GM19043 (cell line): Measurements from ENCODE around the gene TNFRSF14.

Experiments
- ATAC-seq: cut with Tn5 transposase; IDR thresholded peaks from one replicate; pipeline ENCODE4 v1.9.1; 2021; ENCODE audit warnings: low read depth; ENCODE audit not compliant: unreplicated experiment

Gene TNFRSF14

DNA sequence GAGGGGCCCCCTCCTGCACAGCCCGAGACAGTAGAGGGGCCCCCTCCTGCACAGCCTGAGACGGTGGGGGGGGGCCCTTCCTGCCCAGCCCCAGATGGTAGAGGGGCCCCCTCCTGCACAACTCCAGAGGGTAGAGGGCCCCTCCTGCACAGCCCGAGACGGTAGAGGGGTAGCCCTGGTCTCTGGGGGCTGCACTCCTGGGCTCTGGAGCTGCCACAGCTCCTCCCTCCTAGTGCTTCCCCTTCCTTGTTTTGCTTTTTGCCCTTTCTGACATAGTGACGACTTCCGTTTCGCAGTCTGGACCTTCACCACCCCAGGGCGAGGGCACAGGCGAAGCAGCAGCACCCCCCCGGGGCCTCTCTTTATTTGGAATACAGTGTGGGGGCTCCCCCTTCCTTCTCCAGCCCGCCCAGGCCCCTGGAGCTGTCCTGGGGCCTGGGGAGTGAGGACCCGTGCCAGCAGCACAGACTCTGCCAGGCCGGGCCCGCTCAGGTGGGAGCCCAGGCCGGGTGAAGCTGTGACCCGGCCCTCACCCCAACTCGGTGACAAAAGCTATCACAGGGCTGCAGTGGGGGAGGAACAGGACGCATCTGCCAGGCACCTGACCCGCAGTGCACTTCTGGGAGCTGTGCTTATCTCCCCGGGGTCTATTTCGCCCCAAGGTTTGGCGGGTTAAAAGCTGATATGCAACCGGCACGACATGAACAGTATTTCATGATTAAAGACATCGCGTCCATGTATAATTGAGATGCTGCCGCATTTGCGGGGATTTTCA, 29.3 kb downstream of the TNFRSF14 start:
- ATAC-seq: peak; percentile 30

DNA sequence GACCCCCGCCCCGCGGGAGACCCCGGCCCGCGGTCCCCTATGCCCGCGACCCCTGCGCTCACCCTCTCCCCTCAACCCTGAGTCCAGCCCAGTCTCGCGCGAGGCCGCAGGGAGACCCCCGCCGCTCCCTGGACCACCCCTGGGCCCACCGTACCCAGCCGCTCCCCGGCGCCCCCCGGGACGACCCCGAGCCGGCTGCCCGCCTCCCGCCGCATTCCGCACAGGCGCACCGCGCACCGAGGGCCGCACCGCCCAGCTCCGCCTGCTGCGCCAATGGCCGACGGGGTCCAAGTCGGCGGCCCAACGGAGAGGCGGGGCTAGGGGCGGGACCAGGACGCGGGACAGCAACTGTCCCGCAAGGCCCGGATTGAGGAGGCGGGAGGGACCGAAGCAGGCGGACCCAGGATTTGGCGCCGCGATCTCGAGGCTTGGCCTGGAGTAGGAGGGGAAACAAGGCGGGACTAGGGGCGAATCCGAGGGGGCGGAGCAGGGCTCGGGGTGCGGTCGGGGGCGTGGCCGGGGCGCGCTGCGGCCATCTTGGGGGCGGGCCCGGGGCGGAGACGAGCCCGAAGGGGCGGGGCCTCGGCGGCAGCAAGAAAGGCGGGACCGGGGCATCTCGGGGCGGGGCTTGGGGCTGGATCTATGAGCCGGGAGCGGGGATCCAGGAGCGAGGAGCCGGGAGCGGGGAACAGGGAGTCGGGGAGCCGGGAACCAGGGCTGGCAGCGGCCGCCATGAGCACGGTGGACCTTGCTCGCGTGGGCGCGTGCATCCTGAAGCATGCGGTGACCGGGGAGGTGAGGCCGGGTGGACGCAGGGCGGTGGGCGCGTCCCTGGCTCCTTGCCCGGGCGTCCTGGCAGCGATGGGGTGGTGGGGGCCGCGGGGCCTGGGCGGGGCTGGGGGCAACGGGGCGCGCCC, 30.2 kb downstream of the TNFRSF14 start, which contains the start of gene PRXL2B:
Gene PRXL2B, plus strand, starts transcription at position 624 of the 917 bp plus-strand sequence. Its CDS starts 109 bp downstream, at position 733.
- peak; percentile 60 for ATAC-seq

DNA sequence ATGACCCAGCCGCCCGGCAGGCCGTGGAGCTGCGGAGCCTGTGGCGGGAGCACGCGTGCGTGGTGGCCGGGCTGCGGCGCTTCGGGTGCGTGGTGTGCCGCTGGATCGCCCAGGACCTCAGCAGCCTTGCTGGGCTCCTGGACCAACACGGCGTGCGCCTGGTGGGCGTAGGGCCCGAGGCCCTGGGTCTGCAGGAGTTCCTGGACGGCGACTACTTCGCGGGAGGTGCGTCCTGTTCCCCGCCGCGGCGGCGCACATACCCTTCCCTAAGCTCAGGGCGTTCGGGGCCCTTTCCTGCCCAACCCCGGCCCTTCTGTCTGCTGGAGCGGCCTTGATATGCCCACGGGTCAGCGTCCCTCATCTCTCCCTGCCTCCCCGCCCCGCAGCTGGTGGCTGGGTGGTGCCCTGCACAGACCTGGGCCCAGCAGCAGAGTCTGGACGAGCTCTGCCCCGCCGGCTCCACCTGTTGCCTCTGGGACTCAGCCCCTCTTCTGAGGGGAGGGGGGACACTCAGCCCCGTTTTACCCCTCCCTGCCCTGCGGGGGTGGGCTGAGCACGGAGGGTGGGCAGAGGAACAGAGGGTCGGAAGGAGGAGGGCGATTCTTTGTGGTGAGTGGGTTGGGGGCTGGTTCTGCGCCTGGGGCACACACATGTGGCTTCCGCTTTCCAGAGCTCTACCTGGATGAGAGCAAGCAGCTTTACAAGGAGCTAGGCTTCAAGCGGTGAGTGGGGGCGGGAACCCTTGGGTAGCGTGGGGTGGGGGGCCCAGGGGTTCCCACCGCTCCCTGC, 31.1 kb downstream of the TNFRSF14 start:
- no peak for ATAC-seq

DNA sequence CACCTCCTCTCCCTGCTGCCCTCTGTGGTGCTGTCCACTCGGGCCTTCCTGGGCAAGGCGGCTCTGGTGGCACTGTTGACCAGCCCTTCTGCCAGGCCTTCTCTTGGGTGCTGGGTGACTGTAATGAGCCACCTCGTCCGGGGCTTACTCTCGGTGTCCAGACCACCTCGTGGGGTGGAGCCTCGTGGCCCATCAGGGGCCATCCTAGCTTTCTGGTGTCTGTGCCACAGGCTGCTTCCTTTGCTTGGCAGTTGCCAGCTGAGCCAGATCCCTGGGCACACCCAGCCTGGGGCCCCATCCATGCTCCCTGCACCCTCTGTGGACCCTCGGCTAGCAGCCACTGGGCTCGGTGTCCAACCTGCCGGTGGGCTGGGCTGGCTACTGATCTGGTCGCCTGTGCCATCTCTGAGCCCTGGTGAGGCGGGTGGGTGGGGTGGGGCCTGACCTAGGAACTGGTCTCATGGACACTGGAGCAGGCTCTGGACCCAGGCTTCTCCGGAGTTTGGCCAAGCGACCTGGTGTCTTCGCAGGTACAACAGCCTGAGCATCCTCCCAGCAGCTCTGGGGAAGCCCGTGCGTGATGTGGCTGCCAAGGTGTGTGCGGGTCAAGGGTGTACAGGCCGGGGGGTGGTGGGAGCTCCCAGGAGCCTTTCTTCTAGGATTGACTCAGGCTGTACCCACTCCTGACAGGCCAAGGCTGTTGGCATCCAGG, 31.8 kb downstream of the TNFRSF14 start:
- ATAC-seq: no peak

DNA sequence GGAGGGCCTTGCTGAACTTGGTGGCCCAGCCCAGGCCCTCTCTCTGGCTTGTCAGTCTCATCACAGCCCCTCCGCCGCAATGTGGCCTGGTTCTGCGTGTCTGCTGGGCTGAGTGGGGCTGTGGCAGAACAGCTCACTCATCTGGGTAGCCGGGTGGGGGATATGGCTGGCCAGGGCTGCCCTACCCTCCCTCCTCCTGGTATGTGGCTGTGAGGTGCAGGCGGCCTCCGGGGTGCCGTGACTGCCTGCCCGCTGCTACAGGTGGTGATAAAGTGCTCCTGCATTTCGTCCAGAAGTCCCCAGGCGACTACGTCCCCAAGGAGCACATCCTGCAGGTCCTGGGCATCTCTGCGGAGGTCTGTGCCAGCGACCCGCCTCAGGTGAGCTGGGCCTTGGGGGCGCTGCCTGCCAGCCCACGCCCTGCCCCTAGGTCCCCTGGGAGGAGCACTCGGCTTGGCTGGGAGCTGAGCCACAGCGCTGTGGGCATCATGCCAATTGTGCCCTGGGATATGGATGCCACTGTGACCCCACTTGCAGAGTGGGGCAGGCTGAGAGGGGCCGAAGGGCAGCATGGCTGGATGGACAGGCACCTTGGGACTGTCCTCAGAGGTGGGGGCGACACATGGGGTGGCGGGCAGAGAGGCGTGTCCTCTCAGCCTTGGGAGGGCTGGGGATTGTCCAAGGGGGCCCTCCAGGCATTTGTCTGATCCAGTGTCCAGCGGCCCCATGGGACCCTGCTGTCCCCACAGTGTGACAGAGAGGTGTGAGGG, 32.7 kb downstream of the TNFRSF14 start:
- no peak for ATAC-seq

DNA sequence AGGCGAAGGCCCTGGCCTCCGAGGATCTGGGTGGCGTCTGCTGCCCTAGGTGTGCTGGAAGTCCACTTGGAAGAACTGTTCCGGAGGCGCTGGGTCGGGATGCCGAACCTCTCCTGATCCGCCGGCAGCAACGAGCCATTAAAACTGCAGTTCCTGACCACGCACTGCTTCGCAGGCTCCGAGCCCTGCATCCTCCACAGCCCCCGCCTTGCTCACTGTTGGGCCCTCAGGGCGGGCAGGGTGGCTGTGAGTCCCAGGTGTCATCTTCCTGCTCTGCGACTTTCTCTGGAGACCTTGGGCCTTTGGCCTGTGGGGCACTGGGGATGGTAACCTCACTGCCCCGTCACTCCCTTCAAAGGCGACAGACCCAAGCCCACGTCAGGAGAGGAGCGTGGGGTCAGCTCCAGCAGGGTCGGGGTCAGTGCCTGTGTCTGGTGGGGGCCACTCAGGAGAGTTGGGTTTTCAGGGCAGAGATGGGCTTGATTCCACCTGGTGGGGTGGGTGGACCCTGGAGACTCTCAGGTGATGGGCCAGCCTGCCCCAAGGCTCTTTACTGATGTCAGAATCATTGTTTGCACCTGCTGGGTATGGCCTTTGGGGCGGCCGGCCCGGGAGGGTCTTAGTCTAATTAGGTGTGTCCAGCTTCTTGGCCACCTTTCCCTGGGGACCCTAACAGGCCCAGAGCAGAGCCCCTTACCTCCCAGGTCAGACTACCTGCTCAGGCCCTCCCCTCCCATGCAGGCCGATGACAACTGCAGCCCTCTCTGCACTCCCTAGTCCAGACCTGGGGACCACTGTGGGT, 33.5 kb downstream of the TNFRSF14 start:
- ATAC-seq: no peak

DNA sequence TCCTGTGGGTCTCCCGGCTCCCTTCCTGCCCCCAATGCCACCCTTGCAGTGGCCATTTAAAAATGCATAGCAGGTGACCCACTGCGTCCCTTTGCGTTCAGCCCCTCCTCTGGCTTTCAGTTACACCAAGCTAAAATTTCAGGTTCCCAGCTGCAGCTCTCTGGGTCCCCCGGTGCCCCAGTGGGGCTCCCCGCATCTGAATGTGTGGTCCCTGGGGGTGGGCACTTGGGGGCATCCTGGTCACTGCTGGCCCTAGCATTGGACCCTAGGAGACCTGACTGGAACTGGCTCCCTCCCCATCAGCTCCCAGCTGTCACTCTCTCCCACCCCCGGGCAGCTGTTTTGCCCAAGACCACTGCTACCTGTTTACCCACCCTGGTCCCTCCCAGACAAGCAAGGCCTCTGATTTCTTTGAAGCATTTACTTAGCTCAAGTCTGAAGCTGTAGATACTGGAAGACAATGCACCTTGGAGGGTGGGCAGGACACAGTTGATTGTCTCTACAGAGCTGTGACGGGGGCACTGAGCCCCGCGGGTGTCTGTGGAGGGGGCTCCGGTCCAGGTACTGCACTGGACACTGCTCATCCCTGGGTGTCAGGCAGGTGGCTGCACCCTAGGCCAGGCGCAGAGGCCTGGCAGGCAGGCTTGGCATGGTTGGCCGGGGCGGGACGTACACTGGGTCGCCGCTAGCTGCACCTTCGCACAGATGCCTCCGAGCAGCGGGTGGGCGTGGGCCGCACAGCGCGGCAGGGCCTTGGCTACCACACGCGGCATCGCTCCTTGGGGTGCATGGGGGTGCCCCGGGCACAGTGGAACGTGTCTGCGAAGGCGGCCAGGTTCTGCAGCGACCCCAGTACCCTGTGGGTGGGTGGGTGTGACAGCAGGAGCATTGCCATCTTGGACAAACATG, 34.3 kb downstream of the TNFRSF14 start:
- ATAC-seq: no peak

DNA sequence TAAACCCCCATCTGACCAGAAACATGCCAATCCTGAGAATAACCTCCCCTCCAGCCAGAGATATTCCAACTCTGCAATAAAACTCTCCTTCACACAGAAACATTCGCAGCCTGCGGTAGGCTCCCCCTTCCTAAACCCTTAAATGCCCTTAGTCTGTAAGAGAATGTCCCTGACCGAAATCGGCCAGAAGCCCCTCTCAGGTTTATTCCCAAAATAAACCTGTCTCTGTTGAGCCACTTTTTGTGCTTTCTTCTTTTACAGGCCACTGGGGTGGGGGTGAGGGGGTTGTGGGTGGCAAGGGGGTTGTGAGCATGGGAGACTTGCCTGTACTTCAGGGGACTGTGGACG, 35.0 kb downstream of the TNFRSF14 start:
- ATAC-seq: no peak

DNA sequence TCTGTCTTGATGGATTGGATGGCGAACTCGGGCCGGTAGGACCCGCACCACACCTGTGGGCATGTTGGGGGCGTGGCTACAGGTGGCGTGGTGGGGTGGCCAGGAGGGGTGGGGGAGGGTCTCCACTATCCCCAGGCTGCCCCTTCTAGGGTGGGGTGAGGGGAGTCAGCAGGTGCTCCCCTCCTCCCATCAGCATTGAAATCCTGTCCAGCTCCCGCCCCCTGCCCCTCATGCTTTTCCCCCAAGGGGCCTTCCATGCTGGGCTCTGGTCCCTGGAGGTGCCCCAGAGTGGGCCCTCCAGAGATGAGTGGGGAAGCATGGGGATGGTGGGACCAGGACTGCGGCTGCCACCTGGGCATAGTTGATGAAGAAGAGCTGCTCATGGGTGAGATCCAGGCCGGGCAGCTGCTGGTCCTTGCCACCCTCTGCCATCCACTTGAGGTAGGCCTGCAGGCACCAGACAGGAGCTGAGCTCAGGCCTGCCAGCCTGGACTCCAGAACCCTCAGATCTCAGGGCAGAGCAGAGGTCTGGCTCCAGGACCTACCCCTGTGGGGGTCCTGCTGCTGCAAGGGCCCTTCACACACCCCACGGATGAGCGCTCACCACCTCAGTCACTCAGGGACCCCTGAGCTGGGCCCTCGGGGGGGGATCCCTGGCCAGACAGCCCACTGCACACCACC, 35.5 kb downstream of the TNFRSF14 start:
- no peak for ATAC-seq

DNA sequence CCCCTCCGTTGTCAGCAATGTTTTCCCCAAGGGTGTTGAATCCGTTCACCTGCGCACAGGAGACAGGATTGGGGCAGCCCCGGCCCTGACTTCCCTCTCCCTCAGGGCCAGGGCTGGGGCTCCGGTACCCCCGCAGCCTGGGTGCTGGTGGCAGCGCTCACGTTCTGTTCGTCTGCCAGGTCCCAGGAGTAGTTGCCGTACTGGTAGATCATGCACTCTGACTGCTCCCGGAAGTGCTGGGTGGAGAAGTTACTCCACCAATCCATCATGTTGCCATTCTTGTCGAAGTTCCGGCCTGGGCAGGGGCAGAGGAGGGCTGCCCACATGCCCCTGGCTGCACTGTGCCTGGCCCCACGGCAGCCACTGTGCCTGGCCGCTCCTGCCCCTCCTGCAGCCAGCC, 36.5 kb downstream of the TNFRSF14 start:
- ATAC-seq: no peak

DNA sequence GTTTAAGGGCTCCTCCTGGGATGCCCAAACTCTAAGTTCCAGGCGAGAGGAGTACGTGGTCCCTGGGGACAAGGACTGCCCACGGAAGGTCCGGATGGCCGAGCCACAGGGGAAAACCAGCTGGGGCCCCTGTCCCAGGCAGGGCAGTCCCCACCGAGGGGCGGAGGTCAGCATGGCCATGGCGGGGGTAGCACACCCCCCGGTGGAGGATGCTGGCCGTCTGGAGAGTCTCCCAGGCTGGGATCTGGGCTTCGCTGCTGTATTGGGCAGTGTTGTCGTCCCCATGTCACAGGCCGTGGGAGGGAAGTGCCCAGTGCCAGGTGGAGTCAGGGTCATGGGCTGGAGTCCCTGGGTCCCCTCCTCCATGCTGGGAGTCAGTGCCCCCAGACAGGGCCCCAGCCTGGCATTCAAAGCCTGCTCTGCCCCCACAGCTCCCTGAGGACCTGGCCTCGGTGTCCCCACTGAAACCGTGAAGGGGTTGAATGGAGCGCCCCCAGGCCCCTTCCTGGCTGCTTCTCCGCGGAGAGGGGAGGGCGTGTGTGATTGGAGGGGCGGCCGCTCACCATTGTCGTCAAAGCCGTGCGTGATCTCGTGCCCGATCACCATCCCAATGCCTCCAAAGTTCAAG, 37.2 kb downstream of the TNFRSF14 start:
- no peak for ATAC-seq

DNA sequence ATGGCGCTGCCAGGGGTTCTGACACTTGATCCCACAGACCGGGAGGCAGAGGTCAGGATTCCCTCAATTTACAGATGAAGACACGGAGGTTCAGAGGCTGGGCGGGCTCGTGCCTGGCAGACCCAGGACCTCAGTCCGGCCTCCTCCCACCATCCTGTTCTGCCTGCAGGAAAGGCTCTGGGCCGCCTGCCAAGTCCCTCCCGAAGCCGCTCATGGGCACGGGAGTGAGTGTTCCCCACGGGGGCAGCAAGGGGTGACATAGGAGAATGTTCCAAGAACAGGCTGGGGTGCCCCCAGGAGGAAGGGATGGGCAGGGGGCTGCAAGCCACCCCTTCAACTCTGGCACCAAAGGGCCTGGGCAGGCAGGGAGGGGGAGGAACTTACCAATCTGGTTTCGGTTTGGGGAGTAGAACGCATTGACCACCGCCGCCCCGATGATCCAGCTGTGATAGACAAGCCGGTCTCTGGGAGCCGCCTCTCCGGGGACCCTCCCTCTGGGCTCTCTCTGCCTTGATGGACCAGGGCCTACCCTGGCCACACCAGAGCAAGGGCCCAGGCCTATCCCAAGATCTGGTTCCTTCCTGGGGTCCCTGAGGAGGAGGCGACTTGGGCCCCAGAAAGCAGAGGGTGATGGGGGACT, 38.0 kb downstream of the TNFRSF14 start:
- no peak for ATAC-seq

DNA sequence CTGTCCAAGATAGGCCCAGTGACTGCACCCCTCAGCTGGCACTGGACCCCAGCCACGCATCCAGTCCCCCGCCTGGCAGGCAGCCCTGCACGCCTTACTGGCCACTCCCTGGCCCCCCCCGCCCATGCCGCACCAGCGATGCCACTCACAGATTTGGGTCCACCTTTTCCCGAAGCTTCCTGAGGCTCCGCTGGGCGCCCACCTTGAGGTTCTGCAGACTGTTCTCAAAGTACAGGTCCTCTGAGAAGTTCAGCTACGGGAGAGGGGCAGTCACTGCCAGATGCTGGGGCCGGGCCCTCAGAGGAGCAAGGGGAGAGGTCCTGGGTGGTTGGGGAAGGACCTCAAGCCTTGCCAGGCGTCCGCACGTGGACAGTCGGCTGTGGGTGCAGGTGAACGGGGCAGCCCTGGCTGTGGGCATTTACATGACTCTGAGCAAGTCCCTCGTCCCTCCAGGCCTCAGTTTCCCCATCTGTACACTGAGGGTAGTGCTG, 38.5 kb downstream of the TNFRSF14 start:
- ATAC-seq: no peak

DNA sequence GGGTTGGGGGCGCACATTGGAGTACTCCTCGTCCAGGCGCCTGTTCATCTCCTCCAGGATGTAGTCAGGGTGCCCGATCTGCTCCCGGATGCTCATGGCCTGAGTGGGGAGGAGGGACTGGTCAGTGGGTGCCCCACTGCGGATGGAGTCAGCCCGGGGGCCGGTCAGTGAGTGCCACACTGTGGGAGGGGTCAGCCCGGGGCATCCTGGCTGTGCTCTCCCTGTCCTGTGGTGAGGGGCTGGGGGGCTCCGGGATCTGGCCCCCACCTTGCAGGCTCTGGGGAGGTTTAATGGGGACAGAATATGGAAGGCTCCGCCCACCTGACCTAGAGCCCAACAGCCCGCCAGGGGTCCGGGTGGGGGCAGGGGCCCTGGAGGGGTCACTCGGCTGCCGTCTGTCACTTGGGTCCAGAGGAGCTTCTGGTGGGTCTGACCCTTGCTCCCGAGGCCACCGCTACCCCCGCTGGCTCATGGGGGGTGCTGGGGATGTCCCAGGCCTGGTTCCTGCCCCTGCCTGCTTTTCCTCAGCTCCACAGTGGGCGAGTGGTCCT, 39.2 kb downstream of the TNFRSF14 start:
- no peak for ATAC-seq

DNA sequence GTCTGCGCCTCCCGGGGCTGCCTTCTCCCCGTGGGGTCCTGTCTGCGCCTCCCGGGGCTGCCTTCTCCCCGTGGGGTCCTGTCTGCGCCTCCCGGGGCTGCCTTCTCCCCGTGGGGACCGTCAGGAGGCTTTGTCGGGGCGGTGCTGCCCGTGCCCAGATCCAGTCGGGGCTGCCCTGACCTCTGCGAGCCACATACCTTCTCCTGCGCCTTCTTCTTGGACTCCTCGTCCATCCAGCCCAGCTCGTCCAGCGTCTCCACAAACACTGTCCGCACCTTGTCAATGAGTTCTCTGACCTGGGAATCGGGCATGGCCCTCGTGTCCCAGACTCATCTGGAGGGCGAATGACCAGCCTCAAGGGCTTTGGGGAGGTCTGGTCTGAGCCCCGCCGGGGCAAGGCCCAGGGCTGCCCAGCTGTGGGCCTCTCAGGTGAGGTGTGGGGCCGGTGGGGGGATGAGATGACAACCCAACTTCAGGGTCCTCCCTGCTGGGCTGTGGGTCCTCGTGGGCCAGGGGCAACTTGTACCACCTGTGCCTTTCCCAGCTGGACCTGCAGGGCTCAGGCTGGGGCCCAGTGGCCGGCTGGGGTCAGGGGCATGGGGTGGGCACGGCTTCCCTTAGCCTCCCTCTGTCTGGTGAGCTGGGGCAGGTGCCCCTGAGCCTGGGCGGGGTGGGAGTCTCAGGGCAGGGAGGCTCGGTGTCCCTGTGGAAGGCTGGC, 39.8 kb downstream of the TNFRSF14 start:
- no peak for ATAC-seq
